Muscle layer of duodenum (tissue), 2 donors: ENCODE data around the gene CCR5AS.
"Not testable (repeated sequence)": the region's sequence is repeated elsewhere in the genome, so short reads cannot be mapped to it uniquely, and the experiment has no call there.

Experiments used
- H3K27ac ChIP-seq: one replicate; pipeline ENCODE4 v1.7.0; 2013; ENCODE audit warnings: mild to moderate bottlenecking, low read length
- H3K27me3 ChIP-seq: one replicate; pipeline ENCODE4 v1.7.0; 2013; ENCODE audit warnings: low read depth, mild to moderate bottlenecking, control low read depth, low read length
- H3K36me3 ChIP-seq, 2 donors: one replicate each; pipeline ENCODE4 v1.7.0; 2013; ENCODE audit warnings: low read length in 2 of 2, control low read depth in 1 of 2, mild to moderate bottlenecking in 1 of 2; ENCODE audit not compliant: insufficient read depth in 2 of 2, control insufficient read depth in 1 of 2
- H3K4me1 ChIP-seq, 2 donors: one replicate each; pipeline ENCODE4 v1.7.0; 2013; ENCODE audit warnings: low read length in 2 of 2, mild to moderate bottlenecking in 2 of 2, control low read depth in 1 of 2, moderate library complexity in 1 of 2; ENCODE audit not compliant: insufficient read depth in 2 of 2, control insufficient read depth in 1 of 2
- H3K4me3 ChIP-seq, 2 donors: one replicate each; pipeline ENCODE4 v1.7.0; 2013; ENCODE audit warnings: low read length in 2 of 2, low read depth in 1 of 2, mild to moderate bottlenecking in 1 of 2
- H3K9me3 ChIP-seq, 2 donors: one replicate each; pipeline ENCODE4 v1.7.0; 2013; ENCODE audit warnings: low read length in 2 of 2, control low read depth in 1 of 2, mild to moderate bottlenecking in 1 of 2; ENCODE audit not compliant: control insufficient read depth in 1 of 2
- donor health status: healthy.

CCR5AS gene

DNA sequence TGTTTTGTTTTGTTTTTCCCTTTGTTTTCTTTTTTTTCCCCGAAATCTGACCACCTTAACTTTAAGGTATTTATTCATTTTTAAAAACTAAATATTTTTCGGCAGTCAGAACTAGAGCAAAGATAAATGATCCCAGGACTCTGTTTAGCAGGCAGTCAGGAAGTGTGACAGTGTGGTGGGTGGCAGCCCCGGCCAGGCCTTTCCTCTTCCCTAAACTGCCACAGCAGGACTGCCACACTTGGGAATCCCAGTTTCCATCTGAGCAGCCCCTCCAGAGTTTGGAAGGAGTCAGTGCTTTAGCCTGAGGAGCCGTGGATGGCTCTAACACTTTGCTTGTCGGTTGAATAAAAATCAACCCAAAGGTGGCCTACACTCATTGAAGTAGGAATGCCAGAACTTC lies 7.1 kb upstream of the CCR5AS start:
- no peaks in the 10 kb centered on the region for H3K9me3 ChIP-seq
- H3K36me3 ChIP-seq = no peaks in the 10 kb centered on the region
- no peak overlapping the region for H3K4me3 ChIP-seq
- H3K27me3 ChIP-seq = no peaks in the 10 kb centered on the region
- H3K4me1 ChIP-seq = no peaks in the 10 kb centered on the region
- no peak overlapping the region for H3K27ac ChIP-seq

DNA sequence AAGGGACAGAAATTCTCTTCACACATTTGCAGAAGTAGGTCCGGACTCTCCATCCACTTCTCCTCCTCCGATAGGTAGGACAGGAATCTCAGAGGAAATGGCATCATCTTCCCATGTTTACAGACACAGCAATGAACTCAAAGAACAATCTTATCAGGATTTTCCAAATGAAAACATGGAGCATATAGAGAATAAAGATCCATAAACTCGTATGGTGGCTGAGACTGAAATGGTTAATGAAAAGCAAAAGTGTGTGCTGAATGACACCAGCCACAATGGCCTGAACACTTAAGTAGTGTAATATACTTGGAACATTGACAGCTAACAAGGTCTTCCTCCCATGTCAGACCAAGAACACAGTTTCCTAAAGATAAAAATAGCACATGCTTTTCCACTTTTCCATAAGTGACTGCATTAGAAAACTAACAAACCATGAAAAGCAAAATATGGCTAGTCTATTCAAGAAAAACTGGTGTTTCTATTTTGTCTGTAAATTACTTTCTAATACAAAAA lies 6.0 kb upstream of the CCR5AS start:
- H3K4me3 ChIP-seq = no peak overlapping the region
- H3K36me3 ChIP-seq = no peaks in the 10 kb centered on the region
- H3K27me3 ChIP-seq = no peaks in the 10 kb centered on the region
- H3K4me1 ChIP-seq = no peaks in the 10 kb centered on the region
- no peaks in the 10 kb centered on the region for H3K9me3 ChIP-seq
- no peak overlapping the region for H3K27ac ChIP-seq

GRCh38 chr3:46411271-46411670 lies 4.4 kb upstream of the CCR5AS start:
- no peaks in the 10 kb centered on the region for H3K27me3 ChIP-seq
- no peaks in the 10 kb centered on the region for H3K36me3 ChIP-seq
- H3K27ac ChIP-seq = no peak overlapping the region
- no peak overlapping the region for H3K4me3 ChIP-seq
- peaks cover 0 to 7% of the 10 kb centered on the region in 2 donors for H3K4me1 ChIP-seq
- no peaks in the 10 kb centered on the region for H3K9me3 ChIP-seq

DNA sequence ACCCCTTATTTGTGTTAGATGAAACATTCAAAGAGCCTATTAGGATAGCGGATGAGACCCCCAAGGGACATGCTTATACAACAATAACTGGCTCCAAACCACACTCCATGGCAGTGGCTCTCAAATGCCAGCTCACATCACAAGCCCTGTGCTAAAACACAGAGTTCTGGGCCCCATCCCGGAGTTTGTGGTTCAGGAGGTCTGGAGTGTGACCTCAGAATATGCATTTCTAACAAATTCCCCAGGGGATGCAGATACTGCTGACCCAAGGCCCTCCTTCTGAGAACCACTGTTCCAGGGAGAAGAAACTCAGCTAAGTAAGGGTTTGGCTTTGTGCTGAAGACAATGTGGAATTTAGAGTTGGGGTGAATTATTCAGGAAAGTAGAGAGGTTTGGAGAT lies 3.8 kb upstream of the CCR5AS start:
- H3K4me1 ChIP-seq = peaks cover 0 to 8% of the 10 kb centered on the region in 2 donors
- H3K9me3 ChIP-seq = no peaks in the 10 kb centered on the region
- no peak overlapping the region for H3K27ac ChIP-seq
- no peaks in the 10 kb centered on the region for H3K27me3 ChIP-seq
- H3K36me3 ChIP-seq = no peaks in the 10 kb centered on the region
- no peak overlapping the region for H3K4me3 ChIP-seq

- Histone ChIP-seq H3K4me3 (no peak overlapping the region), H3K9me3 (no peaks in the 10 kb centered on the region), H3K4me1 (peaks cover 0 to 8% of the 10 kb centered on the region in 2 donors), H3K36me3 (no peaks in the 10 kb centered on the region), H3K27me3 (no peaks in the 10 kb centered on the region), H3K27ac (no peak overlapping the region)
Observed at GRCh38 chr3:46409739-46410489, 3.0 kb upstream of the CCR5AS start.

GRCh38 chr3:46408853-46409252 lies 2.0 kb upstream of the CCR5AS start:
- no peaks in the 10 kb centered on the region for H3K9me3 ChIP-seq
- no peaks in the 10 kb centered on the region for H3K36me3 ChIP-seq
- no peak overlapping the region for H3K27ac ChIP-seq
- H3K27me3 ChIP-seq = no peaks in the 10 kb centered on the region
- H3K4me3 ChIP-seq = no peak overlapping the region
- H3K4me1 ChIP-seq = peaks cover 0 to 8% of the 10 kb centered on the region in 2 donors

DNA sequence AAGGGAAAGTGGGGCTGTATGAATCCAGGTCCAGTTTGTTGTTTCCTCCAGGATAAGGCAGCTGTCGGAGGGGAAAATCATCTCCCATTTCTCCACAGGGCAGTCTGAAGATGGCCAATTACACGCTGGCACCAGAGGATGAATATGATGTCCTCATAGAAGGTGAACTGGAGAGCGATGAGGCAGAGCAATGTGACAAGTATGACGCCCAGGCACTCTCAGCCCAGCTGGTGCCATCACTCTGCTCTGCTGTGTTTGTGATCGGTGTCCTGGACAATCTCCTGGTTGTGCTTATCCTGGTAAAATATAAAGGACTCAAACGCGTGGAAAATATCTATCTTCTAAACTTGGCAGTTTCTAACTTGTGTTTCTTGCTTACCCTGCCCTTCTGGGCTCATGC lies 1.1 kb upstream of the CCR5AS start:
- Histone ChIP-seq H3K36me3 (no peaks in the 10 kb centered on the region), H3K27me3 (no peaks in the 10 kb centered on the region), H3K9me3 (no peaks in the 10 kb centered on the region), H3K4me1 (peaks cover 0 to 8% of the 10 kb centered on the region in 2 donors), H3K27ac (peak overlapping the region; percentile 90), H3K4me3 (peak overlapping the region; percentile 19 to 61)

- Histone ChIP-seq H3K36me3 (no peaks in the 10 kb centered on the region), H3K4me3 (no peak overlapping the region), H3K27ac (peak overlapping the region; percentile 90), H3K27me3 (no peaks in the 10 kb centered on the region), H3K4me1 (peaks cover 0 to 8% of the 10 kb centered on the region in 2 donors), H3K9me3 (no peaks in the 10 kb centered on the region)
Observed at GRCh38 chr3:46406443-46406787, 451 bp downstream of the CCR5AS start.

DNA sequence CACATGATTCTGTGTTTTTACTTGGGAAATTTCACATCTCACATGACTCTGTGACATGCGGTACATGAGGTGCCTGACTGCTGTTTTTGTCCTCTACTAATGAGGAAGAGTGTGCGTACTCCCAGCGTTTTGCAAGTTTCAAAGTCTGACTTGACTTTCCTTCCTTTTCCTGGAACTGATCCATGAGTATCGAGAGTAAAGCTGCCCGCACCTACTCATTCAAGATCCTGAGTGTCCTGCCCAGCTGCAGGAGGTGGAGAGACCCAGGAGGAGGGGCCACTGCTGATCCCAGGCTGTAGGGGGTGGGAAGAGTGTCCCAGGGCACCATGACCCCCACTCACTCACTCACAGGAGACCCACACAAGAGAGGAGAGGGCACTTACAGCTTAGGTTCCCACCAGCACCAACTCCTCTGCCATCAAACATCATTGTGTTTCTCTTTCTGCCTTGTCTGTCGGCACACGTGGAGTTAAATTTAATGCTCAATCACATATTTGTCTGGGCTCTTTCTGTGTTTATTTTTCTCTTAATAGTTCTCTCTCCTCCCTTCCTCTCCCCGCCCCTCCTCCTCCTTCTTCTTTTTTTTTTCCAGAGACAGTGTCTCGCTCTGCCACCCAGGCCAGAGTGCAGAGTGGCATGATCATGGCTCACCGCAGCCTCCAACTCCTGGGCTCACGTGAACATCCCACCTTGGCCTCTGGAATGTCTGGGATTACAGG lies 1.4 kb downstream of the CCR5AS start:
- H3K9me3 ChIP-seq = no peaks in the 10 kb centered on the region
- H3K36me3 ChIP-seq = no peaks in the 10 kb centered on the region
- no peak overlapping the region for H3K4me3 ChIP-seq
- no peaks in the 10 kb centered on the region for H3K27me3 ChIP-seq
- peaks cover 0 to 8% of the 10 kb centered on the region in 2 donors for H3K4me1 ChIP-seq
- peak overlapping the region; percentile 90 for H3K27ac ChIP-seq

DNA sequence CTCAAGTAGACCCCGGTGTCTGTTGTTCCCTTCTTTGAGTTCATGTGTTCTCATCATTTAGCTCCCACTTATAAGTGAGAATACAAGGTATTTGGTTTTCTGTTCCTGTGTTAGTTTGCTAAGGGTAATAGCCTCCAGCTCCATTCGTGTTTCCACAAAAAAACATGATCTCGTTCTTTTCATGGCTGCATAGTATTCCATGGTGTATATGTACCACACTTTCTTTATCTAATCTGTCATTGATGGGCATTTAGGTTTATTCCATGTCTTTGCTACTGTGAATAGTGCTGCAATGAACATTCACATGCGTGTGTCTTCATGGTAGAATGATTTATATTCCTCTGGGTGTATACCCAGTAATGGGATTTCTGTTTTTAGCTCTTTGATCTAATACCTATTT lies 4.0 kb downstream of the CCR5AS start:
- not testable (repeated sequence) for H3K9me3 ChIP-seq, H3K4me3 ChIP-seq, H3K36me3 ChIP-seq, H3K27ac ChIP-seq, H3K27me3 ChIP-seq, H3K4me1 ChIP-seq

- Histone ChIP-seq H3K27me3 (no peaks in the 10 kb centered on the region), H3K4me1 (peaks cover 0 to 4% of the 10 kb centered on the region in 2 donors), H3K36me3 (no peaks in the 10 kb centered on the region), H3K9me3 (no peaks in the 10 kb centered on the region), H3K27ac (no peak overlapping the region), H3K4me3 (no peak overlapping the region)
Observed at GRCh38 chr3:46401579-46401978, 5.3 kb downstream of the CCR5AS start.
